GM21367 (cell line): ENCODE measurements around the gene NR1H2.

ENCODE experiments used
- ATAC-seq: cut with Tn5 transposase; IDR thresholded peaks from one replicate; pipeline ENCODE4 v1.9.1; 2021; ENCODE audit not compliant: unreplicated experiment

Gene NR1H2

DNA sequence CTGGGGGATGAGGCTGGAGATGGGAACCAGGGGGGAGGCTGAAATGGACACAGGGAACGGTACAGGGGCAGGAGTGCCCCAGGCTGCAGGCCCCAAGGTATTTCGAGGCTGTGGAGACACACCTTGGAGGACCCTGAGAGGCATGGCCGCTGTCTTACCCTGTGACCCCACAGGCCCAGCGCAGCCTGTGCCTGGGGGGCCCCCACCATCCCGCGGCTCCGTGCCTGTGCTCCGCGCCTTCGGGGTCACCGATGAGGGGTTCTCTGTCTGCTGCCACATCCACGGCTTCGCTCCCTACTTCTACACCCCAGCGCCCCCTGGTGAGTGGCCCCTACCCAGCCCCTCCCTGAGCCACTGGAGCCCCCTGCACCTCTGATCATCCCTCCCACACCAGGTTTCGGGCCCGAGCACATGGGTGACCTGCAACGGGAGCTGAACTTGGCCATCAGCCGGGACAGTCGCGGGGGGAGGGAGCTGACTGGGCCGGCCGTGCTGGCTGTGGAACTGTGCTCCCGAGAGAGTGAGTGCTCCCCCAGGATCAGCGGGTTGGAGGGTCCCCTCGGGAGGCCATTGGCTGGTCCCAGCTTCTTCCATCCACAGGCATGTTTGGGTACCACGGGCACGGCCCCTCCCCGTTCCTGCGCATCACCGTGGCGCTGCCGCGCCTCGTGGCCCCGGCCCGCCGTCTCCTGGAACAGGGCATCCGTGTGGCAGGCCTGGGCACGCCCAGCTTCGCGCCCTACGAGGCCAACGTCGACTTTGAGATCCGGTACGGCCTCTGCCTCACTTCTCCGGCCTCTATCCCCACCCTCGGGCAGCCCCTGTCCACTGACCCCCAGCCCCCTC lies 25.6 kb downstream of the NR1H2 start:
- ATAC-seq = no peak

GRCh38 chr19:50402544-50403301 lies 26.5 kb downstream of the NR1H2 start:
- no peak for ATAC-seq

DNA sequence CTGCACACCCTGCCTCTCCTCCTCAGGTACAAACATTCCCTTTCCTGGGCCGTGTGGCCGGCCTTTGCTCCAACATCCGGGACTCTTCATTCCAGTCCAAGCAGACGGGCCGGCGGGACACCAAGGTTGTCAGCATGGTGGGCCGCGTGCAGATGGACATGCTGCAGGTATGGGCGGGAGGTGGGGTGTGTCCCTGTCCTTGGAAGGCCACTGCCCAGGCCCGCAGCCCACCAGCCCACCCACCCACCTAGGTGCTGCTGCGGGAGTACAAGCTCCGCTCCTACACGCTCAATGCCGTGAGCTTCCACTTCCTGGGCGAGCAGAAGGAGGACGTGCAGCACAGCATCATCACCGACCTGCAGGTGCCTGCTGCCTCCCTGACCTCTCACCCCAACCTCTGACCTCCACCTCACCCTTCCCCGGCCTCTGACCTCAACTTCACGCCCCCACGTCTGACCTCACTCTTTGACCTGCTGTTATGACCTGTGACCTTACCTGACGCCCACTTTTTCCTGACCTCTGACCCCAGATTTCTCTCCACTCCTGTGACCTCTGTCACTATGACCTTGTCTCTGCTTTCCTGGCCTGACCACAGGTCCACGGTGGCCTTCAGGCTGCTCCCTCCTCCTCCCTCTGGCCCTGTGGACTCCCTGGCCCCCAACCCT lies 30.0 kb downstream of the NR1H2 start:
- ATAC-seq = no peak

- ATAC-seq = no peak
Measured at GRCh38 chr19:50406829-50407228, 30.6 kb downstream of the NR1H2 start.

GRCh38 chr19:50409347-50409746 lies 33.1 kb downstream of the NR1H2 start:
- no peak for ATAC-seq

DNA sequence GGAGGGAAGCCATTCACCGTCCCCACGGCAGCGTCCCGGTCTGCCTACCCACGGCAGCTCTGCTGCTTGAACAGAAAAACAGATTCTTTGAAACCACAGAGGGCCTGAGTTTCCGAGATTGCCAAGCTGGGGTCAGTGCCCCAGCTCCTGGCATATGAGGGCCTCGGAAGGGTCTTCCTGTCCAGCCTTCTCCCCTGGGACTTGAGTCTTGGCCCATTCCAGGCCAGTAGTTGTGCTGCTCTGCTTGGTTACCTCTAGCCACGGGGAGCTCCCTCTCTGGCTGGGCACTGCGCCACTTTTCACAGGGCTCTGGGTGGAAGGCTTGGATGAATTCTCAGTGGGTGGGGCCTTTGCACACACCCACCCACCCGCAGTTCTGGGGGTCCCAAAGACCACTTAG lies 33.9 kb downstream of the NR1H2 start:
- ATAC-seq = no peak

GRCh38 chr19:50412419-50412818 lies 36.2 kb downstream of the NR1H2 start:
- no peak for ATAC-seq

- ATAC-seq = no peak
Measured at GRCh38 chr19:50413096-50413495, 36.8 kb downstream of the NR1H2 start.

- ATAC-seq = no peak
Measured at GRCh38 chr19:50413531-50413930, 37.3 kb downstream of the NR1H2 start.

GRCh38 chr19:50414864-50415660 lies 38.8 kb downstream of the NR1H2 start:
- ATAC-seq = no peak

DNA sequence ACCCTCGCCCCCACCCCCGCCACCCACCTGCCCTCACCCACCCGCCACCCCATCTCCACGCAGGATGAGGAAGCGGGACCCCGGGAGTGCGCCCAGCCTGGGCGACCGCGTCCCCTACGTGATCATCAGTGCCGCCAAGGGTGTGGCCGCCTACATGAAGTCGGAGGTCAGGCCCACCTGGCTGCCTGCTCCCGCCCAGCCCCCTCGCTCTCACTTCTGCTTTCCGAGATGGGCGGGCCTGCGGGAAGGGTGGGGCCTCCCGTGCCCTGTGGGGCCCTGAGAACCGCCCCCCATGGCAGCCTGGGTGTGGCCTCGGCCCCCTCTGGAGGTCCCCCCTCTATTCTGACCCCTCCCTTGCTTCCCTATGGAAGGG lies 39.4 kb downstream of the NR1H2 start:
- ATAC-seq = no peak

GRCh38 chr19:50416034-50416977 lies 40.0 kb downstream of the NR1H2 start:
- ATAC-seq = no peak

GRCh38 chr19:50417111-50418081 lies 41.1 kb downstream of the NR1H2 start:
- ATAC-seq = no peak

DNA sequence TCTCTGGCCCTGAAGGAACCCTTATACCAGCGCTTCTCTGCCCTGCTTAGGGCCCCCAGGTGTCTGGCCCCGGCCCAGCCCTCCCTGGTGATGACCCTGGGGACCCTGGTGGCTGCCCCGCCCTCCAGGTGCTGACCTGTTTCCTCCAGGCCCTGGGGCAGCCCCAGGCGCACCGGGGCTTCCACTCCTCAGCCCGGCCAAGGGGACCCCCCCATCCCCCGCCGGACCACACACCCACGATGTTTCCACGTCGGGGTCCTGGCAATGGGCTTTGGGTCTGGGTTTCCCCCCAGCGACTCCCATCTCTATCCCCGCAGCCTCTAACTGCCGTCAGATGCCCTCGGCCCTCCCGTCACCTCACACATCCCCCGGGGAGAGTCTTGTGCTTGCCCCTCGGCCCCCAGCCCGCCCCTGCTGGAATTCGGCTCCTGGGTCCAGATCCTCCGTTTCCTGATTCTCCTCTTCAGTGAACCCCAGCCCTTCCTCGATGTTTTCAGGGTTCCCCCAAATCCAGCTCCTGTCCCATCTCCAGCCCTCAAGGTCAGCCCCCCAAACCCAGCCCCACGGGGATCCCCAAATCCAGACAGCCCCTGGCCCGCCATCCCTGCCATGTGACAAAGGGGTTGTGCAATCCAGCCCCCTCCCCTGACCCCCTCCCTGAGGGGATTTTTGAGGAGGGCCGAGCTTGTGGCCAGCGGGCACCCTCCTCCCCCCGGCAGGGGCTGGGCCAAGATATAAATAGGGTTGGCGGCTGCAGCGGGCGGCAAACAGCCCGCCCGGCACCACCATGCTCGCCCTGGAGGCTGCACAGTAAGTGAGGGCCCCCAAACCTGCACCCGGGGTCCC lies 42.1 kb downstream of the NR1H2 start, which contains the start of gene SPIB:
Gene SPIB, plus strand, starts transcription at position 763 of the 846 bp plus-strand sequence. Its CDS starts 25 bp downstream, at position 788.
- no peak for ATAC-seq

GRCh38 chr19:50419022-50419579 lies 42.8 kb downstream of the NR1H2 start:
- ATAC-seq = no peak

DNA sequence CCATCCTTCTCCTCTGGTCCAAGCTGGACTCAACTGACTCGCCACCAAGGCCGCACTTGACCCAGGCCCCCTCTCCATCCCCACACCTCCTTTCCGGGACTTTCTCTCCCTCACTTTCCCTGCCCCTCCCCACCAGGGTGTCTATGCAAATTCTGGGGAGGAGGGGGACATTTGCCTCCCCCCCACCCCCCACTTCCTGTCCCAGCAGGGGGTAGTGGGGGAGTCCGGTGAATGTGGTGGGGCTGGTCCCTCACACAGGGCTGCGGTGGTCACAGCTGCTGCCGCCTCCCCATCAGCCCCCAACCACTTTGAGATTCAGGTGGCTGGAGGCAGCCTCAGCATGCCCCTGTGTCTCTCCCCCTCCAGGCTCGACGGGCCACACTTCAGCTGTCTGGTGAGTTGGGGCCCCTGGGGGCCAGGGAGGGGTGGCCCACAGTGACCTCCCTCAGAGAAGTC lies 43.4 kb downstream of the NR1H2 start:
- no peak for ATAC-seq

GRCh38 chr19:50420127-50420526 lies 43.9 kb downstream of the NR1H2 start:
- ATAC-seq = no peak
